Activated naive CD4-positive, alpha-beta T cell treated with anti-CD3 and anti-CD28 coated beads, Interleukin-2, amount 50 U/mL, for 72 hours (primary cell): ENCODE data around the gene RNF151. TPM values are rescaled to one million over a fixed set of nuclear protein-coding genes. Genes with fewer than 3 reads are reported as not detected.
A peak's percentile ranks its signal among the peaks of the same experiment; 100 is the strongest.
"Not testable (repeated sequence)": the region's sequence is repeated elsewhere in the genome, so short reads cannot be mapped to it uniquely, and the experiment has no call there.

Experiments
- ATAC-seq, 2 donors: fragments of 150-1000 bp; cut with Tn5 transposase; 2 replicates each; pipeline ENCODE4 v1.10.0; 2021; ENCODE audit warnings: mild to moderate bottlenecking in 2 of 2, moderate library complexity in 2 of 2
- DNase-seq, 2 donors: peaks; one replicate each; pipeline ENCODE4 v3.0.0; 2021 to 2022; ENCODE audit warnings: low spot score in 2 of 2
- H3K27ac Mint-ChIP-seq, 2 donors: one replicate each; pipeline ENCODE4 v1.8.0; 2022; ENCODE audit warnings: mild to moderate bottlenecking in 2 of 2, mixed read lengths in 2 of 2
- H3K36me3 Mint-ChIP-seq, 2 donors: one replicate each; pipeline ENCODE4 v1.8.0; 2022; ENCODE audit warnings: mixed read lengths in 2 of 2
- H3K9me3 Mint-ChIP-seq, 2 donors: one replicate each; pipeline ENCODE4 v1.8.0; 2022; ENCODE audit warnings: mixed read lengths in 2 of 2
- total RNA-seq, 2 donors: library from RNA; stranded (reverse); gene quantifications; one replicate each; pipeline ENCODE4 v1.2.3, GENCODE V29; 2022

The RNF151 gene, protein sequence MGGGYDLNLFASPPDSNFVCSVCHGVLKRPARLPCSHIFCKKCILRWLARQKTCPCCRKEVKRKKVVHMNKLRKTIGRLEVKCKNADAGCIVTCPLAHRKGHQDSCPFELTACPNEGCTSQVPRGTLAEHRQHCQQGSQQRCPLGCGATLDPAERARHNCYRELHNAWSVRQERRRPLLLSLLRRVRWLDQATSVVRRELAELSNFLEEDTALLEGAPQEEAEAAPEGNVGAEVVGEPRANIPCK
- under 1 TPM in 1 of 2 donors, not detected in 1; 0.41 TPM for total RNA-seq

DNA sequence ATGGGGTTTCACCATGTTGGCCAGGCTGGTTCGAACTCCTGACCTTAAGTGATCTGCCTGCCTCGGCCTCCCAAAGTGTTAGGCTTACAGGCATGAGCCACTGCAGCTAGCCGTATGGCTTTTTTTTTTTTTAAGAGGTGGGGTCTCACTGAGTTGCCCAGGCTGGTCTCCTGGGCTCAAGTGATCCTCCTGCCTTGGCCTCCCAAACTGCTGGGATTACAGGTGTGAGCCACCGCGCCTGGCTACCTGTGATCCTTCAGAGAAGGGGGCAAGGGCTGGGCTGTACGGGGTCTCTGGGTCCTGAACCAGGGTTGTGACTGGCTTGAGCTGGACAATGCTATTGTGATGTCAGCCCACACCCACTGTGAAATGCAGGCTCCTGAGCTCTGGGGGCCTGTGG, at the start of gene RNF151:
Gene RNF151, plus strand, starts transcription at position 397 of the 400 bp plus-strand sequence. CDS start 26 bp downstream, outside the sequence.
- DNase-seq, result no peak
- H3K36me3 Mint-ChIP-seq, result peaks cover 48 to 50% of the 10 kb centered on the region in 2 donors
- ATAC-seq, result no peak
- H3K27ac Mint-ChIP-seq, result peak within 1 kb of the TSS; percentile 99
- no peaks in the 10 kb centered on the region for H3K9me3 Mint-ChIP-seq

DNA sequence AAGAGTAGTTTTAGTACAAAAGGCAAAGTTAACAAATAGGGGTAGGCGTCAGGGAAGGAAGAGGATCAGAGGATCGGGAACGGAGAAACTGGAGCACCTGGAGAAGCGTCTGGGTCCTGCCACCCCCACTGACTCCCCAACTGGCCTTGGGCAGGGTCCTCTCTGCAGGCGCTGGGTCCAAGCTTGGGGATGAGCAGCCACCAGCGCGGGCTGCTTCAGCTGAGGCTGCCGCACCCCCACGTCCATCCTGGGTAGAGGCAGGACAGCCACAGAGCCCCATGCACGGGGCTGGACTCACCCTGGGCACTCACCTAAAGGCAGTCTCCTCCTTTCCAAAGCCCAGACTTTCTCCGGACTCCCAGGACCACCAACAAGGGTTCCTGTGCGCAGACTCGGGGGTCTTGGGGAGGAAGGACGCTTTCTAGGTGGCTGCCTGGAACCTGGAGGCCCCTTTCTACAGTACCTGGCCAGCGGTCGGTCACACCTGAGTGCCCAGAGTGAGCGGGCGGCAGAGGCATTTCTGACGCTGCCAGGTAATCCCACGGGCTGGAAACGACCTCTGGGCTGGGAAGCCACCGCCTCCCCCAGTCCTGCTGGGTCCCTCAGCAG, 49.5 kb upstream of the RNF151 start:
- no peak for ATAC-seq

DNA sequence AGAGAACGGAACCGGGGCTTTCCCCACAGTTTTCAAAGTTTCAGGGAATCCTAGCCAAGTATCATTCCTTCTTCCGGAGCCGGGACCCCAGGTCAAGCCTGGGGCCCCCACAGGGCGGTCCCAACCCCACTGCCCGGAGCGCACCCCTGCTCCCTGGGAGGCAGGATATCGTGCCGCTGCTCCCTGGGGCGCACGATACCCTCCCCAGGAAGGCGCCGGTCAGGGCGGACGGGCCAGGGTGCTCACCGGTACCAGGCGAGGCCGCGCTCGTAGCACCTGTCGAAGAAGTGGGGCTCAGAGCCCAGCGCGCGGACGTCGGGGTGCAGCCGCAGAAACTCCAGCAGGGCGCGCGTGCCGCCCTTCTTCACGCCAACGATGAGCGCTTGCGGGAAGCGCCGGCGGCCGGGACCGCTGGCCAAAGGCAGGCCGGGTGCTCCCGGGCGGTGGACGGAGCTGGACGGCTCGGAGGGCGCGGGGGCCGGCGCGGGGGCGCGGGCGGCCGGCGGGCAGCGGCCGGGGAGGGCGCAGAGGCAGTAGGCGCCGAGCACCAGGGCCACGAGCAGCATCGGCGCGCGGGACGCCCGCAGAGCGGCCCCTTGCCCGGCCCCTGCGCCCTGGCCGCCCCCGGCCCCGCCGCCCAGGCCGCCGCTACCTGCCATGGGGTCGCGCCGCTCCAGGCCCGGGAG, 48.8 kb upstream of the RNF151 start:
- Mint-ChIP-seq H3K36me3 (peaks cover 0 to 10% of the 10 kb centered on the region in 2 donors), H3K27ac (no peak overlapping the region), H3K9me3 (peaks cover 0 to 3% of the 10 kb centered on the region in 2 donors)
- DNase-seq (no peak), ATAC-seq (no peak)

More for the DNA sequence above, 49.5 kb upstream of the RNF151 start:
- Mint-ChIP-seq H3K9me3 (no peaks in the 10 kb centered on the region), H3K36me3 (peaks cover 0 to 6% of the 10 kb centered on the region in 2 donors), H3K27ac (no peak overlapping the region)
- no peak for DNase-seq

- DNase-seq (no peak), ATAC-seq (no peak)
- peaks cover 0 to 10% of the 10 kb centered on the region in 2 donors for H3K36me3 Mint-ChIP-seq
- H3K27ac Mint-ChIP-seq, result no peak within 1 kb of the TSS
- peaks cover 0 to 3% of the 10 kb centered on the region in 2 donors for H3K9me3 Mint-ChIP-seq
These were observed 48.0 kb upstream of the RNF151 start, which contains the start of gene HS3ST6 for GRCh38 chr16:1918351-1919326. TSS of gene HS3ST6 (minus strand) at chr16:1918415. CDS start at chr16:1918323, 92 bp downstream.

GRCh38 chr16:1919327-1919998, 47.2 kb upstream of the RNF151 start:
- ATAC-seq (no peak), DNase-seq (no peak)
- Mint-ChIP-seq H3K27ac (no peak overlapping the region), H3K36me3 (peaks cover 0 to 10% of the 10 kb centered on the region in 2 donors), H3K9me3 (peaks cover 0 to 3% of the 10 kb centered on the region in 2 donors)

DNA sequence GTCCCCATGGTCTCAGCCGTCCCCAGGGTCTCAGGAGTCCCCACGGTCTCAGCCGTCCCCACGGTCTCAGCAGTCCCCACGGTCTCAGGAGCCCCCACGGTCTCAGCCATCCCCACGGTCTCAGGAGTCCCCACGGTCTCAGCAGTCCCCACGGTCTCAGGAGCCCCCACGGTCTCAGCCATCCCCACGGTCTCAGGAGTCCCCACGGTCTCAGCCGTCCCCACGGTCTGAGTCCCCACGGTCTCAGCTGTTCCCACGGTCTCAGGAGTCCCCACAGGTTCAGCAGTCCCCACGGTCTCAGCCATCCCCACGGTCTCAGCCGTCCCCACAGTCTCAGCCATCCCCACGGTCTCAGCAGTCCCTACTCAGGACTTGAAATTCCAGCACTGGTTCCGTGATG, 46.5 kb upstream of the RNF151 start:
- H3K27ac Mint-ChIP-seq, H3K9me3 Mint-ChIP-seq, H3K36me3 Mint-ChIP-seq, ATAC-seq, DNase-seq: not testable (repeated sequence)

DNA sequence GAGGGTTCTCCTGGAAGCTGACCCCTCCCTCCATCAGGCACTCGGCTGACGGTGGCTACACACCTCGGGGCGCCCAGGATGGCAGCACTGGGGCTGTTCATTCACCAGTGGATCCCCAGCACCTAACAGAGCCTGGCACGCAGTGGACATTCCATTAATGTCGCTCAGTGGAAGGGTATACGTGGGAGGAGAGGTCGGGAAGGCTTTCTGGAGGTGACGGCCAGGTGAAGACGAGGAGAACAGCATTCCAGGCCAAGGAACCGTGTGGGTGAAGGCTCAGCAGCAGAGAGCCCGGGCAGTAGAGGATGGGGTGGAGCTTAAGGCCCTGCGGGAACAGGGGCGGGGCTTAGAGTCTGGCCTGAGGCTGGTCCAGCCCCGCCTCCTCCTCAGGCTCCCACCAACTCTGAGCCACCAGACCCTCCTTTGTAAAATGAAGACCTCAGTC, 45.9 kb upstream of the RNF151 start:
- DNase-seq, result peak in 1 of 2 donors; percentile 46
- ATAC-seq, result peak; percentile 29 to 76
- H3K9me3 Mint-ChIP-seq, result peaks cover 0 to 3% of the 10 kb centered on the region in 2 donors
- H3K27ac Mint-ChIP-seq, result no peak overlapping the region
- H3K36me3 Mint-ChIP-seq, result peaks cover 0 to 10% of the 10 kb centered on the region in 2 donors

GRCh38 chr16:1922357-1922756, 44.3 kb upstream of the RNF151 start:
- DNase-seq (no peak), ATAC-seq (no peak)
- no peak overlapping the region for H3K27ac Mint-ChIP-seq
- H3K9me3 Mint-ChIP-seq, result peaks cover 0 to 3% of the 10 kb centered on the region in 2 donors
- peaks cover 0 to 10% of the 10 kb centered on the region in 2 donors for H3K36me3 Mint-ChIP-seq

- Mint-ChIP-seq H3K27ac (no peak overlapping the region), H3K36me3 (peaks cover 0 to 10% of the 10 kb centered on the region in 2 donors), H3K9me3 (peaks cover 0 to 3% of the 10 kb centered on the region in 2 donors)
- ATAC-seq (peak in 1 of 2 donors; percentile 46), DNase-seq (no peak)
These were observed 43.2 kb upstream of the RNF151 start for GRCh38 chr16:1923299-1924034.

DNA sequence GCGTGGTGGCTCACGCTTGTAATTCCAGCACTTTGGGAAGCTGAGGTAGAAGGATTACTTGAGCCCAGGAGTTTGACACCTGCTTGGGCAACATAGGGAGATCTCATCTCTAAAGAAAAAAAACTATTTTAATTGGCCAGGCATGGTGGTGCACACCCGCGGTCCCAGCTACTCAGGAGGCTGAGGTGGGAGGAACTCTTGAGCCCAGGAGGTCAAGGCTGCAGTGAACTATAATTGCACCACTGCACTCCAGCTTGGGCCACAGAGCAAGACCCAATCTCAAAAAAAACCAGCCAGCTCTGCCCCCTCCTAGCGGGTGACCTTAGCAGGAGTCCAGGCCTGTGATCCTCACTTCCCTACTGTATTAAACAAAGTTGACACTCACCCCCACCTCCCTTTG, 42.6 kb upstream of the RNF151 start:
- peaks cover 0 to 10% of the 10 kb centered on the region in 2 donors for H3K36me3 Mint-ChIP-seq
- ATAC-seq (no peak), DNase-seq (no peak)
- peaks cover 0 to 3% of the 10 kb centered on the region in 2 donors for H3K9me3 Mint-ChIP-seq
- H3K27ac Mint-ChIP-seq, result no peak overlapping the region

DNA sequence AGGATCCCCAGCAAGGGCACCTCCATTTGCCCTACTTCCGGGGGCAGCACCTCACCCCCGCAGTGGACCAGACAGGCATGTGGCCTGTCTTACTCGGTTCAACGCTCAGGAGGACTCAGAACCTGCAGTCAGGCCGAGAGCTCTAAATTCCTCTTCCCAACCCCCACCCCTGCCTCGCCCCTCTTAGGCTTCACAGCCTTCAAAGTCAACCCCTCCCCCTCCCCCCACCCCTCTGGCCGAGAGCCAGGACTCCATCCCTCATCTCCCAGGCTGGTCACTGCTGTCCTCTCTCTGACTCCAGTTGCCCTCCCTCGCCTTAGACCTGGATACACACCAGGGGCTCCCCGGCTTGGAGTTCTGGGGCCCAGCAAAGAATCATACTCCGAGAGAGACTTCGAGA, 40.4 kb upstream of the RNF151 start:
- no peak for ATAC-seq
- peaks cover 0 to 6% of the 10 kb centered on the region in 2 donors for H3K36me3 Mint-ChIP-seq
- DNase-seq, result no peak
- peaks cover 0 to 3% of the 10 kb centered on the region in 2 donors for H3K9me3 Mint-ChIP-seq
- no peak overlapping the region for H3K27ac Mint-ChIP-seq

- ATAC-seq (peak; percentile 28 to 36), DNase-seq (no peak)
- Mint-ChIP-seq H3K27ac (peak overlapping the region; percentile 17 to 64), H3K36me3 (no peaks in the 10 kb centered on the region), H3K9me3 (no peaks in the 10 kb centered on the region)
These were observed 37.6 kb upstream of the RNF151 start for GRCh38 chr16:1929105-1929504.

GRCh38 chr16:1929578-1930337, 36.9 kb upstream of the RNF151 start:
- ATAC-seq, result peak; percentile 93 to 94
- peak; percentile 95 to 100 for DNase-seq
- Mint-ChIP-seq H3K36me3 (no peaks in the 10 kb centered on the region), H3K9me3 (no peaks in the 10 kb centered on the region), H3K27ac (peak overlapping the region in 1 of 2 donors; percentile 64)

GRCh38 chr16:1930338-1930720, 36.3 kb upstream of the RNF151 start:
- ATAC-seq (no peak), DNase-seq (no peak)
- no peaks in the 10 kb centered on the region for H3K36me3 Mint-ChIP-seq
- H3K9me3 Mint-ChIP-seq, result no peaks in the 10 kb centered on the region
- H3K27ac Mint-ChIP-seq, result no peak overlapping the region
